GM21515 (cell line): ENCODE results near the gene ACRV1.
"Not testable (repeated sequence)": the region's sequence is repeated elsewhere in the genome, so short reads cannot be mapped to it uniquely, and the experiment has no call there.

Experiments used
- ATAC-seq: cut with Tn5 transposase; IDR thresholded peaks from one replicate; pipeline ENCODE4 v1.9.1; 2021; ENCODE audit not compliant: unreplicated experiment

The ACRV1 gene, protein sequence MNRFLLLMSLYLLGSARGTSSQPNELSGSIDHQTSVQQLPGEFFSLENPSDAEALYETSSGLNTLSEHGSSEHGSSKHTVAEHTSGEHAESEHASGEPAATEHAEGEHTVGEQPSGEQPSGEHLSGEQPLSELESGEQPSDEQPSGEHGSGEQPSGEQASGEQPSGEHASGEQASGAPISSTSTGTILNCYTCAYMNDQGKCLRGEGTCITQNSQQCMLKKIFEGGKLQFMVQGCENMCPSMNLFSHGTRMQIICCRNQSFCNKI

DNA sequence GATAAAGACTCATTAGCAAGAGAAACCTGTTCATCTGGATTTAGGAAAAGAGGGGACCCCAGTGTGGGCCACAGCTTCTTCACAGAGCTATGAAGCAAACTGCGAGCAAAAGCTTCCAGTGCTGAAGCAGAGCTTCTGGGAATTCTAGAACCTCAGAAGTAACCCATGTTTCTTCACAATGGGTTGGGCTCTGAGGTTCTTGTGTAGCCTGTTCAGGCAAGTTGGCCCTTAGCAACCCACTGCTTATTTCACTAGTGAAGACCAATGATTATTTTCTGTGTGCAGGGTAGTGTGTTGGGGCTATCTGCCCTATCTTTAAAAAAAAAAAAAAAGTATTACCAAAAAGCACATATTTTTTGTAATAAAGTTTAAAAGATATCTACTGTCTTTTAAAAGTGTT lies at the start of gene ACRV1:
ACRV1 (minus strand) TSS at position 101 of the 400 bp plus-strand sequence; CDS start at position 34, 67 bp downstream.
- no peak for ATAC-seq

DNA sequence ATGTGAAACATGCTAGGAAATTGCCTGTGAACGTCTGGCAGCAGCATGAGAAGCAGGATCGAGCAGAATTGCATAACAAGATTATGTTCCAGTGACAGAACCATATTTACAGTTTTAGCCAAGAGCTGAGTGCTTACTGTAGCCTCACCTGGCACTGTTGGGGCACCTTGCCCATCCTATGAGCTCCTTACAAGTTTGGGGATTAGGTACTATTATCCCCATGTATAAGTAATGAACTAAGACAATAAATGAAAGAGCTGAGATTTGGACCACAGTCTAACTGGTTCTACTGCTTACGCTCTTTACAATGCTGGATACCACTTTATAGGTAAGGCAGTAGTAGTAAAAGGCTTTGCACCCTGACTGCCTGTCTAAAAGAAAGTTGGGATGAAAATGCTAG lies 48.3 kb upstream of the ACRV1 start:
- no peak for ATAC-seq

DNA sequence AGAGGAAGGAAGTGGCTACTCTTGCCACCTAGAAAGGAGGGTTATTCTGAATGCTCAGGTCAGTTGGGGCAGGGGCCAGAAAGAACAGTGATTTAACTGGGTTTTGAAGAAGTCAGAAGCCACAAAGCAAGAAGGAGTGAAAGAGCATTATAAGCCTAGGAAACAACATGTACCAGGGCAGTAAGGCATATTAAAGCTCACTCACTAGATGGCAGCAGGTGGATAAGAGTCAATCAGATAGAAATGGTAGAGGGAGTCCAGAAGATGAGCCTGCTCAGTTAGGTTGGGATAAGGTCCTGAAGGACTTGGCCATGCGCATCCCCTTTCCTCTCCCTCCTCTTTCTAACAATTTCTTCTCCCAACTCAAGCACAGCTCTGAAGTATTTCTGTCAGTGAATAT lies 43.5 kb upstream of the ACRV1 start:
- ATAC-seq: no peak

DNA sequence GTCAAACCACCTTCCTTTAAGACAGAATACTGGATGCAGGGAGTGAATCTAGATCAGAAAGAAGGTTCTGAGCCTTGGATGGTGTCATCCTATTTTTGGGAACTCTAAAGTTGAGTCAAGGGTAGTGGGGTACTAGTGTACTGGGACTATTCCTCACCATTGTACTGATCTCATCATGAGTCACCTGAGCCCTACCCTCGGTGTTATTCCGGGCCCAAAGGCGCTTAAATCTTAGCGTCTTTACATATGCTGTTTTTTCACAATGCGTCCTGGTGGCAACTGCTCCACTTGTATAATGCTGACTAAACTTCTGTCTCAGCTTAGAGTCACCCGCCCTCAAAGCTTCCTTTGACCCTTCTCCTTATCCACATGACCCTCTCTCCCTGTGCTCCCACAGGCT lies 40.1 kb upstream of the ACRV1 start:
- no peak for ATAC-seq

DNA sequence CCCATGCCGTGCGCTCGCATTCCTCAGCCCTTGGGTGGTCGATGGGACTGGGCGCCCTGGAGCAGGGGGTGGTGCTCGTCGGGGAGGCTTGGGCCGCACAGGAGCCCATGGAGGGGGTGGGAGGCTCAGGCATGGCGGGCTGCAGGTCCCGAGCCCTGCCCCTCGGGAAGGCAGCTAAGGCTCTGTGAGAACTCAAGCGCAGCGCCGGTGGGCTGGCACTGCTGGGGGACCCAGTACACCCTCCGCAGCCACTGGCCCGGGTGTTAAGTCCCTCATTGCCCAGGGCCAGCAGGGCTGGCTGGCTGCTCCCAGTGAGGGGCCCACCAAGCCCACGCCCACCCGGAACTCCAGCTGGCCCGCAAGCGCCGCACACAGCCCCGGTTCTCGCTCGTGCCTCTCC lies 24.0 kb upstream of the ACRV1 start:
- ATAC-seq: not testable (repeated sequence)

DNA sequence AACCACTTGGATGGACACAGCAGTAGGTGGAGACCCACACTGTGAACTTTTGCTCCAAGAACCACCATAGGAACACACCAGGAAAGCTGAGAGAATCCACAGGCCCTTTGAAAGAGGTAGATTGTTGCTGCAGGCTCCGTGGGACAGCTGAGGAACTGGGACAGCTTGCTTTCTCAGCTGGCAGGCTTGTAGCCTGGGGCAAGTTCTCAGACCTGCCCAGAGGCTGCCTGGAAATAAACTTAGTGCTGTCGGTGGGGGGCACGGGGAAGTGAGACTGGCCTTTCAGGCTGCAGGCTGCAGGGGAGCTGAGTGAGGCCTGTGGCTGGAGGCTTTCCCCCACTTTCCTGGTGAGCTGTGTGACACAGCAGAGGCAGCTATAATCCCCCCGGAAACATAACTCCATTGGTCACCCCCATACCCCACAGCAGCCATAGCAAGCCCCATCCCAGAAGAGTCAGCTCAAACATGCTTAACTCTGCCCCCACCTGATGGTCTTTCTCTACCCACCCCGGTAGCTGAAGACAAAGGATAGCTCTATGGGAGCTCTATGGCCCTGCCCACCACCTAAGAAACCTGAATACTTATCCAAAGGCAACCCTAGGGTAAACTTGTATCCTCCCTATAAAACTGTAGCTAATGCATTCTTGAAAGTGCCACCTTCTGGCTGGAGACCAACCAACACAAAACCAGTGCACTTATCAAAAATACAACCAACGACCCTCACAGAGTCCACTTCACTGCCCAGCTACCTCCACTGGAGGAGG lies 21.4 kb upstream of the ACRV1 start:
- ATAC-seq: no peak

DNA sequence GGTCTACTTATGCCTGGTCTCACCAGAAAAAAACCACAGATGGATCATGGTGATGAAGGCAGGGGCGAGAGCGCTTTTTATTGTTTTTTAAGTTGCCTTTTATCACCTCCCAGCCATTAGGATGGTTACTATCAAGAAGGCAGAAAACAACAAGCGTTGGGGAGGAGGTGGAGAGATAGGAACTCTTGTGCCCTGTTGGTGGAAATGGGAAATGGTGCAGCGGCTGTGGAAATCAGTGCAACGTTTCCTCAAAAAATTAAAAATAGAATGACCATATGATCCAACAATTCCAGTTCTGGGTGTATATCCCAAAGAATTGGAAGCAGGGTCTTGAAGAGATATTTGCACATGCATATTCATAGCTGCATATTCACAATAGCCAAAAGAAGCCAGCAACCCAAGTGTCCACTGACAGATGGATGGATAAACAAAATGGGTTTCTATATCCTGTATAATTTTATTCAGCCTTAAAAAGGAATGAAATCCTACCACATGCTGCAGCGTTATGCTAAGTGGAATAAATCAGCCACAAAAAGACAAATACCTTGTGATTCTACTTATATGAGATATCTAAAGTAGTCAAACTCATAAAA lies 20.5 kb upstream of the ACRV1 start:
- ATAC-seq: no peak

DNA sequence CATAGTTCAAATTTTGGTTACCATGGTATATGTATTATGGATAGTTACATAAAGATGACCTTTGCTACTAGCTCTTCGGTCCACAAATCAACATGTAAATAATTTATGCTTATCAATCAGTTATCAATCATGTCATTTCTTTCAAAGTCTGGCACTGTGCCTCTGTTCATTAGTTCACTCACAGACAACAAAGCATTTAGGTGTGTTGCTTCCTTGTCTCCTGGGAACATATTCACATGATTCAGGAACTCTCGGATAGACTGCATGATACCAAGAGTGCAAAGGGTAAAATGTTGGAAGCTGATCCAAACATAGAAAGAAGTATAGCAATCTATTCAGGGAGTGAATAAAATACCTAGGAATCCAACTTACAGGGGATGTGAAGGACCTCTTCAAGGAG lies 14.3 kb upstream of the ACRV1 start:
- no peak for ATAC-seq

DNA sequence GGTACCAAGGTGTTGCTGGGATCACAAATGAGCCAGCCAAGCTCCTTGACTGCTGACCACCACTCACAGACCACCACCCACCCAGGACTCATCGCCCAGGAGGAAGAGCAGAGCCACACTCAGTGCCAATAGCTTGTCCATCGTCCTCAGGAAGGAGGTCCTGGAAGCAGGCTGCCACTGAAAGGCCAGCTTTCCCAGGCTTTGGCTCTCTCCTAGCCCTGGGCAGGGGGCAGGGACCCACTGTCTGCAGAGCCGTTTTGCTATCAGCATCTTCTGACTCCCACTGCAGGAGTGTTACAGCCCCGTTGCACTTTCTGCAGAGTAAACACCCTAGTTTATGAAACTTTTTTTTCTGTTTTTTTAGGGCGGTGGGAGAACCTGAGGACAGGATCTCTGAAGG lies 12.2 kb upstream of the ACRV1 start:
- ATAC-seq: no peak

DNA sequence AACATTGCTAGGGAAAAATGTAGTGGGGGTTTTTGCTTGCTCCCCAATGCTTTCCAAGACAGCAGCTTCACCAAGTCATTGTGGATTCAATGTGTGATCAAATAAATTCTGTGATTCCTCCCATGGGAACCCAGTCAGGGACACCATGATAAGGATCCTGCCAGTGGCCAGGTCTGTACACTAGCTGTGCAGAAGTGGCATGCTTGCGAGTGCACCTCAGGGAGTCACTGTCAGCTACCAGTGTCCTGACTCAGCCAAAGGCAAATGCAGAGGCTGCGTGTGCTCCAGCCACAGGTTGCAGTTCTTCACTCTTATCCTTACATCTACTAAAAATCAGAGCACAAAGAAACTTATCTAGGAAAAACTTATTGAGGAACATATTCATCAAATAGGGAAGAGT lies 9.4 kb upstream of the ACRV1 start:
- no peak for ATAC-seq

DNA sequence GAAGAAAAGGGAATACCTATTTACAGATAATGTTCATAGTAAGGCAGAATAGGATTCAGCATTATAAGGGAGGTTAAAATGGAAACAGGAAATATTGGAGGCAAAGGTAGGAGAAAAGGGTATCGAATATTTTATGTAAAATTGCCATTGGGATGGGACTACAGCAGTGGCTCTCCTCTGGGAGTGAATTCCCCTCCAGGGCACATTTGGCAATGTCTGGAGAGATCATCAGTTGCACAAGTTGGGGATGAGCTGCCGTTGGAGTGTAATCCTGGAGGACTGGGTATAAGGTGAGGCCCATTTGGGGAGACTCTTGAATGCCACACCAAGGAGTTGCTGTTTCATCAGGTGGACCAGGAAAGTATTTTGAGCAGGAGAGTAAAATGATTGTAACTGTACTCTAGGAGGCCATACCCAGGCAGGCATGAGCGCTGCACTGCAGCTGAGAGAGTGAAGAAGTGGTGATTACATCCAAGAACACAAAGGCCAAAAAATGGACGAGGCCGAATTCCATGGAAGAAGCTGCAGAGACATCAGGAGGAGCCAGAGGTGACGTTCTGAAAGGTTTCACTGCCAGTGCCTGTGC lies 8.7 kb upstream of the ACRV1 start:
- ATAC-seq: no peak

DNA sequence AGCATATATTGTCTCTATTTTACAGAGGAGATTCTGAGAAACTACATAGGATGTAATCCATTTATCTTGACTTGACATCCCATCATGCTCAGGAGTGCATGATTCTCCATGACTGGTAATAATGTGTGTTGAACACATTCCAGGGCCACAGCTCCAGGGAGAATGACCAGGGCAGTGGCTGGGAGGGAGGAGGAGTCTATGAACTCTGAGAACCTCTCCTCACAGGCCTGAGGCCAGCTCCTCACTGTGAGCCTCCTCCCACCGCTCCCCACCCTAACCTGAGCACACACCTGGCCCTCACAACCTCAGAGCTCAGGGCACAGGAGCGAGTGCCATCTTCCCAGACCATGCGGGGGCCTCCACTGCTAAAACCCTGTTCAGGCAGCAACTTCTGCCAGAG lies 8.0 kb upstream of the ACRV1 start:
- ATAC-seq: no peak

DNA sequence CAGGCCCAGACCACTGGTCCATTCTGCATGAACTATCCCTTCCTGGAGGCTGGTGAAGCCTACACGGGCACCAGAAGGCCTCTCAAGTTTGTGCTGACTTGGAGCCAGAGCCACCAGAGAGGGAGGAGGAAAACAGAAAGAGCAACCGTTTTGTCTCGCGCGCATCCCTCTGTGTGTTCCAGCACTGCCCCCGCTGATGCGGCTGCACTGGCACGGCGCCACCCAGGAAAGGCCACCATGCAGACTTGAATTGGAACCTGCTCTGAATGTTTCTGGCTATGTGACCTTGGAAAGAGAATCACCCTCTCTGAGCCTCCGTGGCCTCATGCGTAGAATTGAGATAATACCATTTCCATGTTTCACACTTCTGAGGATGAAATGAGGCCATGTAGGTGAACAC lies 7.4 kb upstream of the ACRV1 start:
- ATAC-seq: no peak

DNA sequence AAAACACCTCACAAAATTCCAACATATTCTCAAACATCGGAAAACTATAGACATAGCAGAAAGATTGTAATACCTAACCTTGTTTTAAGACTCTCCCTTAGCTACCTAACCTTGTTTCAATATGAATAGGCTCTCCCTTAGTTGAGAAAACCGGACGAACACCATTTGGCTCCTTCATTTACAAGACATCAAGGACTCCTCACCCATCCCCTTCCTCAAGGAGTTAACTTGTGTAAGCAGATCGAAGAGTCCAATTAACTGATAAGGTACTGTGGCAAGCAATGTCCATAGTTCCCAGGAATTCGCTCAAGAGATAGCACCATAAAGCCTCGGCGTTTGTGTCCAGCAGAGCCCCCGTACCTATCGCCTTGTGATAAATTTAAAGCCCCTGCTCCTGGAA lies 4.6 kb upstream of the ACRV1 start:
- ATAC-seq: no peak

DNA sequence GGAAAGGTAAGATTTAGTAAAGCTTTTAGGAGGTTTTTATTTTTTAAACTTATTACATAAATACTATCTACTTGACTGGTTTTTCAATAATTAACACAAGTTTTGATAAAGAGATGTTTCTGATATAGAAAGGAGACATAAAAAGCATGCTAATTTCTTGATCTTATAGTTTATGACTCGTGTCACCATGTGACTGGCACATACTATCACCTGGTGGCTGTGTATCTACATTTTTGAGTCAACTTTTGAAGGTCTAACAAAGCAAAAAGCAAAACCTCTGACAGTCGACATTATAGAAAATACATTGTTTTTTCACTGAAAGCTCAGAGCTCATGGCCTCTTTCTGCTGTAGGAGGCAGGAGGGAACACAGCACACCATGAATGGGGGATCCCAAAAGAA lies 810 bp downstream of the ACRV1 start:
- ATAC-seq: no peak

DNA sequence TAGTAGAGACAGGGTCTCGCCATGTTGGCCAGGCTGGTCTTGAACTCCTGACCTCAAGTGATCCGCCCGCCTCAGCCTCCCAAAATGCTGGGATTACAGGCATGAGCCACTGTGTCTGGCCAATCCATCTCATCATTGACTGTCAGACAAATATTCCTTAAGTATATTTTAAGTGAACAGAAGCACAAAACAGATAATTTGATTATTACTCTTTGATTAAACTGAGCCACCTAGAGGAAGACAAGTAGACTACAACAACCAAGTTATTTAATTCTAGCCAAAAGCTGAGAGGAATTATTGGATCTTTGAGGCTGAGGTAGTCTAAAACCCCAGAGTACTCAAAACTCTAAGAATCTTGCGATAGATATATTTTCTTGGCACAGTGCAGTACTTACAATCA lies 1.2 kb downstream of the ACRV1 start:
- ATAC-seq: no peak

DNA sequence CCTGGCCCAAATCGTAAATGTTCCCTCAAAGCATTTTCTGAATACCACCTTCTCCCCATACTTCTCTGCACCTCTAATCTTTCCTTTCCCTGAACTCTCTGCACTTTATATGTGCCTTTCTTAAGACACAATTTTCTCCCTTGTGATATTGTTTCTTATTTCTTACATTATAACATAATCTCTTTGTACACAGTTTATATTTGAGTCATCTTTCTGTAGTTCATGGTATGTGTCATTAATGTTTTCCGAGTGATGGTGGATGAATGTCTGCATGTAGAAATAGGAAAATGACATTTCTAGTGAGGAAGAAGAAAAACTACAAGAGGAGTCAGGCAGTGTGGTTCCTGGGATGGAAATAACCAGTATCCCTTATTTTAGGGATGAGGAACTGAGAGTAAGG lies 5.5 kb downstream of the ACRV1 start:
- ATAC-seq: no peak

DNA sequence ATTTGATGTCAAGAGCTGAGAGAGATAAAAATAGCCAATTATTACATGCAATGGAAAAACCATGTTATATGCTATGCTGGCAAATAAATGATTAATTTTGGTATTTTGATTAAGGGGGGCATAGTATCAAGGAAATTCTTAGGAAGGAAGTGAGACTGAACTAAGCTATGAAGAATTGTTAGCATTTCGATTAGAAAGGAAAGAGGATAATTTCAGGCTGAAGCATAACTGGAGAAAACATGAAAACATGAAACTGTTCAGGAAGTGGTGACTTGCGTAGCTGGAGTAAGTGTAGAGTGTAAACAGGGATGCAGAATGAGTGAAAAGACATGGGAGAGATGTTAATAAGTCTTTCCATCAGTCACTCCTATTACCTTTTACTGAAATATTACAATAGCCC lies 6.4 kb downstream of the ACRV1 start:
- no peak for ATAC-seq

DNA sequence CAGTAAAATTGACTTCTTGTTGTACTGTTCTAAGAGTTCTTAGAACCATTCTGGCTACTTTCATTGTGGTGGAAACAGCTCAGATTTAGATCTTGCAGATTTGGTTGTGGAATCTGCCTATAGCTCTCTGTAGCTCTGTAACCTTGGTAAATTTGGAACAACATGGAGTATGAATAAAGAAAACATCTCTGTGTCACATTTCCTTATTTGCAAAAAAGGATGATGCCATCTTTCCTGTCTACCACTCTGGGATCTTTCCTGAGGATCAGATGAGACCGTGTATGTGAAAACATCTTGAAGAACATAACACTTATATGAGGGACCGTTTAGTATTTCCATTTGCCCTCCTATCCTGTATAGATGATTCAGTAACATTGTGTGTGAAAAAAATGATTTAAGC lies 9.1 kb downstream of the ACRV1 start:
- no peak for ATAC-seq

DNA sequence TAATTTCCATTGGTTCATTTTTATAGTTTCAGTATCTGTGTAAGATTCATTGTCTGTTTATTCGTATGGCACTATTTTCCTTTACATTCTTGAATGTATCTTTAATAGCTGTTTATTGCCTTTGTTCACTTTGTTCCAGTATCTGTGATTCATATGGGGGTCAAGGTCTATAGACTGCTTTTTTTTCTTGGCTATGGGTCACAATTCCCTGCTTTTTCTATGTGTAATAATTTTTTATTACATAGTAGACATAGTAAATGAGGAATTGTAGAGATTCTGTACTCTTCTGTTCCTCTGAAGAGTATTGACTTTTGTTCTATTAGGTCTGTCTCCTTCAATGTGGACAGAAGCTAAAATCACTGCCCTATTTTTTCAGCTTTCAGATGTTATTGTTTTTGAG lies 10.5 kb downstream of the ACRV1 start:
- no peak for ATAC-seq

DNA sequence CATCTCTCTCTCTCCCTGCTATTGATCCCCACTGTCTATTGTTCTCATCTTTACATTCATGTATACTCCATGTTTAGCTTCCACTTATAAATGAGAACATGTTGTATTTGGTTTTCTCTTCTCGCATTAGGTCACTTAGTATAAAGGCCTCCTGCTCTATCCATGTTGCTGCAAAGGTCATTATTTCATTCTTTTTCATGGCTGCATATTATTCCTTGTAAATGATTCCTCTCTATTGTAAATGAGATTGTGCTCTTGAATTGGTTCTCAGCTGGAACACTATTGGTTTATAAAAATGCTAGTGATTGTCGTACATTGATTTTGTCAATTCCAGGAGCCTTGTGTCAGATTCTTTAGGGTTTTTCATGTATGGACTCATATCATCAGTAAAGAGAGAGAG lies 13.5 kb downstream of the ACRV1 start:
- ATAC-seq: no peak

DNA sequence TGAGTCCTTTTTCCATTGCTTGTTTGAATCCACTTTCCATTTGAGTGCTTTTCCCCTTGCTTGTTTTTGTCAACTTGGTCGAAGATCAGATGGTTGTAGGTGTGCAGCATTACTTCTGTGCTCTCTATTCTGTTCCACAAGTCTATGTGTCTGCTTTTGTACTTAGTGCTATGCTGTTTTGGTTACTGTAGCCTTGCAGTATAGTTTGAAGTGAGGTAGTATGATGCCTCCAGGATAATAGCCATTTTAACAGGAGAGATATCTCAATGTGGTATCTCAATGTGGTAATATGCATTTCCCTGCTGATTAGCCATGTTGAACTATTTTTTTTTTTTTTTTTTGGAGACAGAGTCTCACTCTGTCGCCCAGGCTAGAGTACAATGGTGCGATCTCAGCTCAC lies 16.7 kb downstream of the ACRV1 start:
- no peak for ATAC-seq
